ENCODE data around the gene IRS2.
A peak's percentile ranks its signal among the peaks of the same experiment; 100 is the strongest.

The IRS2 gene

GRCh38 chr13:109795011-109795410 lies 8.6 kb upstream of the IRS2 start:
- DNase-seq, result no peak

GRCh38 chr13:109794095-109794494 lies 7.7 kb upstream of the IRS2 start:
- no peak for DNase-seq

DNA sequence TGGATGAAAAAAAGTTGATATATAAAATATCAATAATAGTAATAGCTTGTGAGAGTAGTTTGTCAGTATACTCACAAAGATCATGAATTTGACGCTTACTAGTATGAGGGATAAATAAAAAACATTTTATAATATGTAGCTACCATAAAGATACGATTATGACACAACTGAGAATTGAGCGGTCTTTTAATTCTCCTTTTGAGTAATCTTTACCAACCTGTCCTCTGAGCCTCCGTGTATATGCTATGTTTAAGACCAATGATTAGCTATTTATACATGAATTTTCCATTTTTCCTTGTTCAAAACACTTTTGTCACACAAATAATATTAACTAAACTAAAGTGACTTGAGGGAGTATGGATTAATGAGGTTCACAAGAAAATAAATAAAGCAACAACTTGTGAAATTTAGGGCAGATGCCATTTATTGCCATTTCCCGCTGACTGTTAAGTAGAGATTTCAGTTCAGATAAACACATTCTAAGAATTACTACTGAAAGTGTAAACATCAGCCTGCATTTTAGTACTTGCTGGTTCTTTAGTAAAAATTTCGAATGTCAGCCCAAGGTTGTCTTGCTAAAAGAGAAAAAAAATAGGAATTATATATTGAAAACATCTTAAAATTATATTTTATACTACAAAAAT lies 6.2 kb upstream of the IRS2 start:
- DNase-seq, result no peak

- peak; percentile 51 for DNase-seq
Observed at GRCh38 chr13:109790942-109791605, 4.7 kb upstream of the IRS2 start.

DNA sequence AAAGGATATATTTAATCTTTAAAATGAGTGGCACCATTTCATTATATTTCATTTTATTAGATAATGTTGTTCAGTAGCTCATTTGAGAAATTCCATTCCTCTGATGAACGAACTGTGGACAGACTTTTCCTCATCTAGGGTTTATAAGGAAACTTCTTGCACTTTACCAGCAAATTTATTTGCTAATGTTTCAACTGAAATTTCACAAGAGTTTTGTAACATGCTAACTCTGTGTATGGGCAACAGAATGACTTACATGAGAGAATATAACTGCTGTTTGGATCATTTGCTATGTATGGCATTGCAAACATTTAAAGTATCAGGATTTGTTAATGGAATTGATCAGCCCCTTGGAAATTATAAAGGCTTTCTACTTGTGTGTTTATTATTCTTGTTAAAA lies 3.7 kb upstream of the IRS2 start:
- no peak for DNase-seq

GRCh38 chr13:109789262-109789661 lies 2.9 kb upstream of the IRS2 start:
- no peak for DNase-seq

DNA sequence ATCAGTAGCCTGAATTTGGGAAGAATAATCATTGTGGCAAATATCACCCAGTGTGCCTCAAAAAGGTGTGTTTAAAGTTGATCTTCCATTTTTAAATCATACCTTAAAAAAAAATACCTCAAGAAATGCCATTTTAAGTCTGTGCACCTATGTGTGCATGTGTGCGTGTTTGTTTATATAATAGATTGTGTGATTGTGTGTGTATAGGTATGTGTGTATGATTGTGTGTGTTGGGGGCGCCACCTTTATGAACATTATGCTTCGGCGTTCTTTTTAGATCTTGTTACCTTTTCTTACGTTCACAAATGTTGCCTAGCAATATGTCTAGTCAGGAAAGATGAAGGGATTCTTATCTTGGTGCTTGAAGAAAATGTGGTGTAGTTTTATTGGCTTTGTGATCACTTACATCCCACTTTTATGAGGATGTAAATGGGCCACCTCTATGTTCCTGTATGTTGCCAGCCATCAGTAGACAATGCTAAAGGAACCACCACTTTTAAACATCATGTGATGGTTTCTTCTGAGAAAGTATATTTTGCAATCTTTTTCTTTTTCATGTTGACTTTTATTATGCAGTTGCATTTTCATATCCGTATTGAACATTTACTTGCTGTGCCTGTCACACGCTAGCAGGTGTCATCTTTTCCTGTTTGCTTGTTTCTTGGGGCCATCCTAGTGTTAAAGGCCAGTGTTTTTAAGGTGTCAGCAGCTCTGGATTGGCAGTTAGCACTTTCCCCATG lies 2.2 kb upstream of the IRS2 start:
- DNase-seq, result no peak

DNA sequence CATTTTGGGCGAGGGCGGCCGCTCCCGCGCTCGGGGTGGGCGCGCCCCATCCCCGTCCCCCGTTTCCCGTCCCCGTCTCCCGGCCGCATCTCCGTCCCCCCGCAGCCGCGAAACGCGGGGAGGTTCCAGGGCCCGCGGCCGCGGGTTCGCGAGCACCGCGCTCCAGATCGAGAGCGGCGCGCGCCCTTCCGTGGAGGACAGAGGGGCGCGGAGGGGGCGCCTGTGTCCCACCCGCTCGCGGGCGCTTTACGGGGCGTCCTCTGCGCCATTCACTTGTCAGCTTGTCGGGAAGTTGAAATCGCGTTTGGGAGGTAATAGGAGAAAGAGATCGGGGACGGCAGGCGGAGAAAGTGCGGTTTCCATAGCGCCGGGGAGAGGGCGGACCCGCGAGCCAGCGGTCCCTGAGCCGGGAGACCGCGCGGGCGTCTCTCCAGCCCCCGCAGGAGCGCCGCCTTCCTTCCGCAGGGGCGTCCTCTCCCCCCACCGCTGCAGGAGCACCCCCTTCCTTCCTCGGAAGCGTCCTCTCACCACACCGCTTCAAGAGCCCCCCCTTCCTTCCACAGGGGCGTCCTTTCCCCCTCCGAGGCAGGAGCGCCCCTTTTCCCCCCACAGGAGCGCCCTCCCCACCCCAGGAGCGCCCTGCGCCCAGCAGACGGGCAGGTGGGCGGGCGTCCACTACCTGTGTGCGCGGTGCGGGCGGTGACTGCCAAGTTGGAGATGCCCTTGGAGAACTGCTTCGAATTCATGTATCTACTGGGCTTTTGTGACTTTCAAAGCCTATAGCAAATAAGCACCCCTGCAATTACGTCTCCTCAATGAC lies 962 bp upstream of the IRS2 start:
- DNase-seq, result peak; percentile 76

DNA sequence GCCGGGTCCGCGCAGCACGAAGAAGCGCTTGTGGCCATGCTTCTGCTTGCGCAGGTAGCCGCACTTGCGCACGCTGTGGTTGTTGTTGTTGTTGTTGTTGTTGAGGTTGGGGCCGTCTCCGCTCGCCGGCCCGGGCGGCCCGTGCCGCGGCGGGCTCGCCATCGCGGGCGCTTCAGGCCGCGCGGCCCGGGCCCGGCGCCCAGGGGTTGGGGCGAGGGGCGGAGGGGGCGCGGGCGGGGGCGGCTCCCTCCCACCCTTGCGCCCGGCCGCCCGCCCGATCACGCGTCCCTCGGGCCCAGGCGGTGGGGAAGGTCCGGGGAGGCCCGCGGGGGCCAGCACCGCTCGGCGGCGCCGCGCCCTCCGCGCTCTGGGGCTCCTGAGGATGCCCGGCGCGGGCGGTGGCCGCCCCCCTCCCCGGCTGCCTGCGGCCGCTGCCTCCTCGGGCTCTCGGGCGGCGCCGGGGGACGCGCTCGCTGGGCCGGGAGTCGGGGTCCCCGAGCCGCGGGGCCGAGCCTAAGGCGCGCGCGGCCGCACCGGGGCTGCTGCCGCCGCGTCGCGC lies 412 bp downstream of the IRS2 start:
- DNase-seq, result peak; percentile 57

- DNase-seq, result peak; percentile 70
Observed at GRCh38 chr13:109785141-109785891, 1.1 kb downstream of the IRS2 start.

- DNase-seq, result peak; percentile 86
Observed at GRCh38 chr13:109784590-109785140, 1.7 kb downstream of the IRS2 start.

DNA sequence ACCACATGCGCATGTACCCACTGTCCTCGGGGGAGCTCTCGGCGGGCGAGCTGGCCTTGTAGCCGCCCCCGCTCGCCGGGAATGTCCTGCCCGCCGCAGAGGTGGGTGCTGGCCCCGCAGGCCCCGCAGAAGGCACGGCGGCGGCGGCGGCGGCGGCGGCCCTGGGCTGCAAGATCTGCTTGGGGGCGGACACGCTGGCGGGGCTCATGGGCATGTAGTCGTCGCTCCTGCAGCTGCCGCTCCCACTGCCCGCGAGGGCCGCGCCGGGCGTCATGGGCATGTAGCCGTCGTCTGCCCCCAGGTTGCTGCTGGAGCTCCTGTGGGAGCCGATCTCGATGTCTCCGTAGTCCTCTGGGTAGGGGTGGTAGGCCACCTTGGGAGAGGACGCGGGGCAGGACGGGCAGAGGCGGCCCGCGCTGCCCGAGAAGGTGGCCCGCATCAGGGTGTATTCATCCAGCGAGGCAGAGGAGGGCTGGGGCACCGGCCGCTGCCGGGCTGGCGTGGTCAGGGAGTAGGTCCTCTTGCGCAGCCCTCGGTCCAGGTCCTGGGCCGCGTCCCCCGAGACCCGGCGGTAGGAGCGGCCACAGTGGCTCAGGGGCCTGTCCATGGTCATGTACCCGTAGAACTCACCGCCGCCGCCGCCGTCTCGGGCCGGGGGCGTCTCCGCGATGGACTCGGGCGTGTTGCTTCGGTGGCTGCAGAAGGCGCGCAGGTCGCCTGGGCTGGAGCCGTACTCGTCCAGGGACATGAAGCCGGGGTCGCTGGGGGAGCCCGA lies 2.4 kb downstream of the IRS2 start:
- DNase-seq, result no peak

DNA sequence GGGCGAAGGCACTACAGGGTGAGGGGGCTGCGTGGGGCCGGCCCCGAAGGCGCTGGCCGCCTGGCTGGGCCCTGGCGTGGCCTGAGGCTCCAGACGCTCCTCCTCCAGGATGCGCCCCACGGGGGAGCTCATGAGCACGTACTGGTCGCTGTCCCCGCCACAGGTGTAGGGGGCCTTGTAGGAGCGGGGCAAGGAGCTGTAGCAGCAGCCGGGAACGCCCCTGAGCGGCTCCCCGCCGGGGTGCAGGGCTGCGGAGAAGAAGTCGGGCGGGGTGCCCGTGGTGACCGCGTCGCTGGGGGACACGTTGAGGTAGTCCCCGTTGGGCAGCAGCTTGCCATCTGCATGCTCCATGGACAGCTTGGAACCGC lies 3.0 kb downstream of the IRS2 start:
- DNase-seq, result no peak

DNA sequence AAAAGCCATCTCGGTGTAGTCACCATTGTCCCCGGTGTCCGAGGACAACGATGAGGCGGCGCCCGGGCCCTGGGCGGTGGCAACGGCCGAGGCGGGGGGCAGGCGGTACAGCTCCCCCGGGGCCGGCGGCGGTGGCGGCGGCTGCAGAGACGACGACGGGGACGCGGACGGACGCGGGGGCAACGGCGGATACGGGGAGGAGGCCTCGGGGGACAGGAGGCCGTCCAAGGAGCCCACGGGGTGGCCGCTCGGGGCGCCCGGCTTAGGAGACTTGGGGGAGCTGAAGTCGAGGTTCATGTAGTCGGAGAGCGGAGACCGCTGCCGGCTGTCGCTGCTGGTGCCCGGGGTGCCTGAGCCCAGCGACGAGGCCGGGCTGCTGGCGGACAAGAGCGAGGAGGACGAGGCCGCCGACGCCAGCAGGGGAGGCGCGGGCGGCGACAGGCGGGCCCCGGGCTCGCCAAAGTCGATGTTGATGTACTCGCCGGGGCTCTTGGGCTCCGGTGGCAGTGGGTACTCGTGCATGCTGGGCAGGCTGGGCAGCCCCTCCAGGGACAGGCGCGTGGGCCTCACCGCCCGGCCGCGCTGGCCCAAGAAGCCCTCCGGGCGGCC lies 3.5 kb downstream of the IRS2 start:
- DNase-seq, result no peak

GRCh38 chr13:109782066-109782822 lies 4.1 kb downstream of the IRS2 start:
- DNase-seq, result no peak

DNA sequence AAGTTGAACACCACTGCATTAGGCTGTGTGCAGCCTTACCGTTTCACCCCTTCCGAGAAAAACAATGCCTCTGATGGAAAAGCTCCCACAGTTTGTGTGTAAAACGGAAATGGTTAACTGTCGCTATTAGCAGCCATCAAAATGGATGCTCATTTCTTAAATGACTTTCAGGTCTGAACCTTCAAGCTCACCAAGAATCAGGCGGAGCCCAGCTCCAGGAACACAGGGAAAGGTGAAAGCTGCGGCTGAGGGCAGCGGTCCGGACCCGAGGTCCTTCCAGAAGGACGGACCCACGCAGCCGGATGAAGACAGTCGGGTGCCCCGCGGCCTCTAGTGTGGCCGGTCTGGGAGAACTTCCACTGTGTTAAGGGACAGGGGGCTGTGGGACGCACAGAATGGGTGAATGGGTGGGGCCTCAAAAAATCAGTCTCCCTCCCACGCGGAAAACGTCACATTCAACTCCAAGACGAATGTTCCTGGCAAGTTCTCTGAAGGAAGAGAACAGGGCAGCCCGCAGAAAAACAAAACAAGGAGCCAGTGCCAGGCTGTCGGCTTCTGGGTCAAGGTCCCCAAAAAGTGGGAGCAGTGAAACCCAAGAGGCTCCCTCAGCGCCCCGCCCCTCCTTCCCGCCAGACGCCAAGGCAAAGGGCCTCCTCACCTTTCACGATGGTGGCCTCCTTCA lies 4.9 kb downstream of the IRS2 start:
- DNase-seq, result peak; percentile 51

DNA sequence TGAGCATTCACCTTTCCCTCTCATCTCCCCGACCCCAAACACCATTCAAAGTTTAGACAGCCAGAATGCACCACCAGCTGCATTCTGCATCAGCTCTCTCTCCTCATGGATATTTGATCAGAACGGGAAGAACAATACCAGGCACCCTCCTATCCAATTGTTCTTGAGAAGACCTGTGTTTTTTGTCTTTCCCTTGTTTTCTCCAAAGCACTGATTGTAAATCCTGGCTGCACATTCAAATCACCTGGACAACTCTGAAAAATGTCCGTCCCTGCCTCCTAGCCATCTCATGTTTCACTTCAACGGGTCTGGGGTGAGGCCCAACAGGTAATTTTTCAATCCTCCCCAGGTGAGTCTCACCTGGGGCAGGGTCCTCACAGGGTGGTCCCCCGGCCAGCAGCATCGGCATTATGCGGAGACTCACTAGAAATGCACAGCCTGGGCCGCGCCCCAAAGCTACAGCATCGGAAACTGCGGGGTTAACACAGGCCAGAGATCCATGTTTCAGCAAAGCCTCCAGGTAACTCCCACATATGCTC lies 5.5 kb downstream of the IRS2 start:
- DNase-seq, result no peak

GRCh38 chr13:109779876-109780510 lies 6.4 kb downstream of the IRS2 start:
- DNase-seq, result no peak

DNA sequence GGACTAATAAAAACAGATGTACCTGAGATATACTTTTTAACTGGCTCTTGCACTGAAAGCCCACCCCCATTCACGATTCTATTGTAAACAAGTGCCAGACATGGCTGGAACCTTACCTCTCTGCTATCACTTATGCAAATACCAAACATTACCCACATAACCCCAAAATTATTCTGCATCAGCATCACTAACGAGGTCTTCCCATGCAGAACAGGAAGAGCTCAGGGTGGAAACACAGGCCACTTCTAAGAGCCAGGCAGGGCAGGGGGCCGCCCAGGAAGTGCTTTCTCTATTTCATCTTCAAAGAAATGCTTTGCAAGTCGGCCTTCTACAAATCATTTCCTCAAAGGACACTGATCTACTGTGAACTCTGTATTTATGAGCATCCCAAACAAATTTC lies 7.3 kb downstream of the IRS2 start:
- DNase-seq, result no peak

Data from NCI-H82 (cell line).